ENCODE measurements around the gene NPTX1.

NPTX1 gene

GRCh38 chr17:80443916-80444643 is 32.3 kb downstream of the NPTX1 start:
- no peak for DNase-seq (ENCODE audit: low read depth in 2 of 2)

GRCh38 chr17:80443498-80443897 is 32.9 kb downstream of the NPTX1 start:
- no peak for DNase-seq (ENCODE audit: low read depth in 2 of 2)

GRCh38 chr17:80442764-80443163 is 33.6 kb downstream of the NPTX1 start:
- DNase-seq (ENCODE audit: low read depth in 2 of 2) = no peak

GRCh38 chr17:80442323-80442659 is 34.1 kb downstream of the NPTX1 start:
- no peak for DNase-seq (ENCODE audit: low read depth in 2 of 2)

GRCh38 chr17:80441598-80442322 is 34.6 kb downstream of the NPTX1 start:
- no peak for DNase-seq (ENCODE audit: low read depth in 2 of 2)

- DNase-seq (ENCODE audit: low read depth in 2 of 2) = no peak
These were observed 35.3 kb downstream of the NPTX1 start for GRCh38 chr17:80441133-80441578.

- no peak for DNase-seq (ENCODE audit: low read depth in 2 of 2)
These were observed 36.9 kb downstream of the NPTX1 start for GRCh38 chr17:80439499-80439898.

- DNase-seq (ENCODE audit: low read depth in 2 of 2) = no peak
These were observed 37.6 kb downstream of the NPTX1 start for GRCh38 chr17:80438806-80439205.

- no peak for DNase-seq (ENCODE audit: low read depth in 2 of 2)
These were observed 38.9 kb downstream of the NPTX1 start for GRCh38 chr17:80437532-80437931.

GRCh38 chr17:80433916-80434666 is 42.3 kb downstream of the NPTX1 start:
- no peak for DNase-seq (ENCODE audit: low read depth in 2 of 2)

GRCh38 chr17:80432961-80433550 is 43.4 kb downstream of the NPTX1 start:
- DNase-seq (ENCODE audit: low read depth in 2 of 2) = no peak

- DNase-seq (ENCODE audit: low read depth in 2 of 2) = no peak
These were observed 44.0 kb downstream of the NPTX1 start for GRCh38 chr17:80432350-80432955.

GRCh38 chr17:80431246-80432195 is 44.9 kb downstream of the NPTX1 start:
- DNase-seq (ENCODE audit: low read depth in 2 of 2) = no peak

- no peak for DNase-seq (ENCODE audit: low read depth in 2 of 2)
These were observed 45.8 kb downstream of the NPTX1 start for GRCh38 chr17:80430446-80431245.

GRCh38 chr17:80429356-80430275 is 46.8 kb downstream of the NPTX1 start:
- DNase-seq (ENCODE audit: low read depth in 2 of 2) = no peak

GRCh38 chr17:80428796-80429195 is 47.6 kb downstream of the NPTX1 start:
- DNase-seq (ENCODE audit: low read depth in 2 of 2) = no peak

GRCh38 chr17:80428363-80428762 is 48.0 kb downstream of the NPTX1 start:
- no peak for DNase-seq (ENCODE audit: low read depth in 2 of 2)

GRCh38 chr17:80427366-80428282 is 48.8 kb downstream of the NPTX1 start:
- no peak for DNase-seq (ENCODE audit: low read depth in 2 of 2)

Measured in activated CD8-positive, alpha-beta memory T cell treated with anti-CD3 and anti-CD28 coated beads for 4 hours (primary cell).